ES-I3 (cell line): ENCODE data around the gene SIGLEC7.

Source experiments
- H3K36me3 ChIP-seq: 2 replicates; pipeline ENCODE4 v1.6.1; 2013; ENCODE audit warnings: mild to moderate bottlenecking, low read length, control low read depth, moderate library complexity; ENCODE audit not compliant: insufficient read depth
- H3K4me1 ChIP-seq: 2 replicates; pipeline ENCODE4 v1.6.1; 2013; ENCODE audit warnings: mild to moderate bottlenecking, control low read depth, low read length; ENCODE audit not compliant: insufficient read depth
- H3K9ac ChIP-seq: 2 replicates; pipeline ENCODE4 v1.6.1; 2013; ENCODE audit warnings: low read depth, mild to moderate bottlenecking, low read length, moderate library complexity
- H3K9me3 ChIP-seq: 2 replicates; pipeline ENCODE4 v1.6.1; 2013; ENCODE audit warnings: mild to moderate bottlenecking, low read length, moderate library complexity; ENCODE audit not compliant: control insufficient read depth, insufficient read depth

The SIGLEC7 gene

DNA sequence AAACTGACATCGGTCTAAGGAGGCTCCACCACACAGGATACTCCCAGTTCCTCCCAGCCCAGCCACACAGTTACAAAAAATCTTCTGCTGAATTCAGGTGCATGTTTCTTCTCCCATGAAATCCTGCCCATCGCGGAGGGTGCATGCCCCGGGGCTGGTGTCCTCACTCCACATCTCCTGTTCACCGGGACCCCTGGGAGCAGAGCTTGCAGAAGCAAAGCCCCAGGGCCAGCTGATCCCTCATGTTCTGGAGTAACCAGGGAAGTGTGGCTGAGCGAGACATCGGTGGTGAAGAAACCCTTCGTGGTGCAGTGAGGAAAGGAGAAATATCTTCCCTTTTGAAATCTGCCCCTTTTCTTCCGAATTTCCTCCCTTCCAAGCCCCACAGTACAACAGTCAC, 18.3 kb upstream of the SIGLEC7 start:
- H3K36me3 ChIP-seq, result no peaks in the 10 kb centered on the region
- no peak overlapping the region for H3K9ac ChIP-seq
- H3K9me3 ChIP-seq, result no peaks in the 10 kb centered on the region
- H3K4me1 ChIP-seq, result peaks cover 6% of the 10 kb centered on the region; the same call in 1 of the 2 replicates

GRCh38 chr19:51124216-51124615, 17.9 kb upstream of the SIGLEC7 start:
- no peaks in the 10 kb centered on the region for H3K9me3 ChIP-seq
- no peak overlapping the region for H3K9ac ChIP-seq
- peaks cover 6% of the 10 kb centered on the region; the same call in 1 of the 2 replicates for H3K4me1 ChIP-seq
- H3K36me3 ChIP-seq, result no peaks in the 10 kb centered on the region

DNA sequence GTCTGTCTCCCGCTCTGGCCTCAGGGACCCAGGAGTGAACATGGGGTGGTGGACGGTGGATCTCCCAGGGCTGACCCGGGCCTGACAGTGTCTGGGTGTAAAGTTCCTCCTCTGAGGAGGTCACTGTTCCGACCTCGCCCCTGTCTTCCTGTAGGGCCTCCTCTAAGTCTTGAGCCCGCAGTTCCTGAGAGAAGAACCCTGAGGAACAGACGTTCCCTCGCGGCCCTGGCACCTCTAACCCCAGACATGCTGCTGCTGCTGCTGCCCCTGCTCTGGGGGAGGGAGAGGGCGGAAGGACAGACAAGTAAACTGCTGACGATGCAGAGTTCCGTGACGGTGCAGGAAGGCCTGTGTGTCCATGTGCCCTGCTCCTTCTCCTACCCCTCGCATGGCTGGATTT, 17.4 kb upstream of the SIGLEC7 start, which contains the start of gene SIGLEC9:
Gene SIGLEC9, plus strand, starts transcription at position 178 of the 400 bp plus-strand sequence. Its CDS starts 69 bp downstream, at position 247.
- H3K4me1 ChIP-seq, result peaks cover 4% of the 10 kb centered on the region; the same call in 1 of the 2 replicates
- H3K9ac ChIP-seq, result no peak within 1 kb of the TSS
- H3K36me3 ChIP-seq, result no peaks in the 10 kb centered on the region
- H3K9me3 ChIP-seq, result no peaks in the 10 kb centered on the region

DNA sequence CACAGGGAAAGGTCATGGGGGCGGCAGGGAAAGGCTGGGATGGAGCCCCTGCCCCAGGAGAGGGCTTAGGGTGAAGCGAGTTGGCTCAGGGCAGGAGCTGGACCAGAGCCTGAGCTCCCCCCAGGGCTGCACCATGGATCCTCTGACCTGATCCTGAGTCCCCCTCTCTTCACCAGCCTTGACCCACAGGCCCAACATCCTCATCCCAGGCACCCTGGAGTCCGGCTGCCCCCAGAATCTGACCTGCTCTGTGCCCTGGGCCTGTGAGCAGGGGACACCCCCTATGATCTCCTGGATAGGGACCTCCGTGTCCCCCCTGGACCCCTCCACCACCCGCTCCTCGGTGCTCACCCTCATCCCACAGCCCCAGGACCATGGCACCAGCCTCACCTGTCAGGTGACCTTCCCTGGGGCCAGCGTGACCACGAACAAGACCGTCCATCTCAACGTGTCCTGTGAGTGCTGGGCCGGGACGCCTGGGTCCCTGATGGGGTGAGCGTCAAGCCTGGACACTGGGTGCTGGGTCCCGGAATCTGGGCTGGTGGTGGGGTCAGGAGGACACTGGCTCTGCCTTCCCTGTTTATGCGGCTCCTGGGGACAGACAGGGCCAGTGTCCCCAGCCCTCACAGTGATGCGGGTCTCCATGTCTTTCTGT, 16.6 kb upstream of the SIGLEC7 start:
- H3K9me3 ChIP-seq, result no peaks in the 10 kb centered on the region
- H3K36me3 ChIP-seq, result no peaks in the 10 kb centered on the region
- H3K9ac ChIP-seq, result no peak overlapping the region
- H3K4me1 ChIP-seq, result peaks cover 4% of the 10 kb centered on the region; the same call in 1 of the 2 replicates

DNA sequence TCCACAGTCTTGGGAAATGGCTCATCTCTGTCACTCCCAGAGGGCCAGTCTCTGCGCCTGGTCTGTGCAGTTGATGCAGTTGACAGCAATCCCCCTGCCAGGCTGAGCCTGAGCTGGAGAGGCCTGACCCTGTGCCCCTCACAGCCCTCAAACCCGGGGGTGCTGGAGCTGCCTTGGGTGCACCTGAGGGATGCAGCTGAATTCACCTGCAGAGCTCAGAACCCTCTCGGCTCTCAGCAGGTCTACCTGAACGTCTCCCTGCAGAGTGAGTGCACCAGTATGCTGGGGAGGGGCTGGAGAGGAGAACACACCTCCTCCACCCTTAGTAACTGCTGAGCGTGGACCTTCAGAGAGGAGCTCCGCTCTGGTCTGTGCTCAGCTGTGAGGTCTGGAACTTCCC, 15.1 kb upstream of the SIGLEC7 start:
- H3K36me3 ChIP-seq, result no peaks in the 10 kb centered on the region
- peaks cover 4% of the 10 kb centered on the region; the same call in 1 of the 2 replicates for H3K4me1 ChIP-seq
- H3K9ac ChIP-seq, result no peak overlapping the region
- H3K9me3 ChIP-seq, result no peaks in the 10 kb centered on the region

GRCh38 chr19:51127755-51128154, 14.3 kb upstream of the SIGLEC7 start:
- H3K9me3 ChIP-seq, result no peaks in the 10 kb centered on the region
- peaks cover under 1% of the 10 kb centered on the region; the same call in 1 of the 2 replicates for H3K4me1 ChIP-seq
- H3K9ac ChIP-seq, result no peak overlapping the region
- no peaks in the 10 kb centered on the region for H3K36me3 ChIP-seq

DNA sequence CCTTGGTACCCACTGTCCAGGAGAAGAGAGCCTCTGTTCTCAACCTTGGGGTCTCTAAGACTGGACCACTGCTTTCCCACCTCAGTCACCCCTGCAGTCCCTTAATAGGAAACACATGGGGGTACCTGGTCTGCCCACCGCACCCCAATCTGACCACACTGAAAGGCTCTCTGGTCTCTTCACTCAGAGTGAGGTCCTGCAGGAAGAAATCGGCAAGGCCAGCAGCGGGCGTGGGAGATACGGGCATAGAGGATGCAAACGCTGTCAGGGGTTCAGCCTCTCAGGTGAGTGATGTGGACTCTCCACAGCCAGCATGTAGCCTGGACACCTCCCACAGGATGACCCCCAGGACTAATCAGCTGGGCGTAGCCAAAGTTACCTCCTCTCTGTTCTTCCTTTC, 13.9 kb upstream of the SIGLEC7 start:
- Histone ChIP-seq H3K9ac (no peak overlapping the region), H3K36me3 (no peaks in the 10 kb centered on the region), H3K4me1 (no peaks in the 10 kb centered on the region), H3K9me3 (no peaks in the 10 kb centered on the region)

DNA sequence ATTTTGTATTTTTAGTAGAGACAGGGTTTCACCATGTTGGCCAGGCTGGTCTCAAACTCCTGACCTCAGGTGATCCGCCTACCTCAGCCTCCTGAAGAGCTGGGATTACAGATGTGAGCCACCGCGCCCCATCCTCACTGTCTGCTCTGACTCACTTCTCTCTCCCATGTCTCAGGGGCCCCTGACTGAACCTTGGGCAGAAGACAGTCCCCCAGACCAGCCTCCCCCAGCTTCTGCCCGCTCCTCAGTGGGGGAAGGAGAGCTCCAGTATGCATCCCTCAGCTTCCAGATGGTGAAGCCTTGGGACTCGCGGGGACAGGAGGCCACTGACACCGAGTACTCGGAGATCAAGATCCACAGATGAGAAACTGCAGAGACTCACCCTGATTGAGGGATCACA, 12.4 kb upstream of the SIGLEC7 start:
- no peaks in the 10 kb centered on the region for H3K4me1 ChIP-seq
- H3K9ac ChIP-seq, result no peak overlapping the region
- H3K9me3 ChIP-seq, result no peaks in the 10 kb centered on the region
- H3K36me3 ChIP-seq, result no peaks in the 10 kb centered on the region

- H3K9ac ChIP-seq, result no peak overlapping the region
- no peaks in the 10 kb centered on the region for H3K4me1 ChIP-seq
- H3K9me3 ChIP-seq, result no peaks in the 10 kb centered on the region
- H3K36me3 ChIP-seq, result no peaks in the 10 kb centered on the region
Measured at GRCh38 chr19:51131780-51132680, 10.1 kb upstream of the SIGLEC7 start.

DNA sequence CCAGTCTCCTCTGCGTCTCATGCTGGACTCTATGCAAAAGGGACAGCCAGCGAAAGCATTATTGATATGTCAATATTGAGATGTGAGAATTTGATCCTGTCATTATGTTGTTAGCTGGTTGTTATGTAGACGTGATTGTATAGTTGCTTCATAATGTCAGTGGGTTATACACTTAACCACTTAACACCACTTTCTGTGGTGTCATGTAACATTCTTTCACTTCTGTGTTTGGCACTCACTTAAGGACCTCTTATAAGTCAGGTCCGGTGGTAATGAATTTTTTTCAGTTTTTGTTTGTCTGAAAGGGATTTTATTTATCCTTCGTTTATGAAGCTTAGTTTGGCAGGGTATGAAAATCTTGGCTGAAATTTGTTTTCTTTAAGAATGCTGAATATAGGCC, 7.1 kb upstream of the SIGLEC7 start:
- no peak overlapping the region for H3K9ac ChIP-seq
- no peaks in the 10 kb centered on the region for H3K4me1 ChIP-seq

GRCh38 chr19:51135986-51136762, 5.9 kb upstream of the SIGLEC7 start:
- Histone ChIP-seq H3K4me1 (peaks cover 4% of the 10 kb centered on the region; the same call in 1 of the 2 replicates), H3K9ac (no peak overlapping the region), H3K36me3 (no peaks in the 10 kb centered on the region), H3K9me3 (no peaks in the 10 kb centered on the region)

More for the DNA sequence above, 7.1 kb upstream of the SIGLEC7 start:
- no peaks in the 10 kb centered on the region for H3K9me3 ChIP-seq
- no peaks in the 10 kb centered on the region for H3K36me3 ChIP-seq

DNA sequence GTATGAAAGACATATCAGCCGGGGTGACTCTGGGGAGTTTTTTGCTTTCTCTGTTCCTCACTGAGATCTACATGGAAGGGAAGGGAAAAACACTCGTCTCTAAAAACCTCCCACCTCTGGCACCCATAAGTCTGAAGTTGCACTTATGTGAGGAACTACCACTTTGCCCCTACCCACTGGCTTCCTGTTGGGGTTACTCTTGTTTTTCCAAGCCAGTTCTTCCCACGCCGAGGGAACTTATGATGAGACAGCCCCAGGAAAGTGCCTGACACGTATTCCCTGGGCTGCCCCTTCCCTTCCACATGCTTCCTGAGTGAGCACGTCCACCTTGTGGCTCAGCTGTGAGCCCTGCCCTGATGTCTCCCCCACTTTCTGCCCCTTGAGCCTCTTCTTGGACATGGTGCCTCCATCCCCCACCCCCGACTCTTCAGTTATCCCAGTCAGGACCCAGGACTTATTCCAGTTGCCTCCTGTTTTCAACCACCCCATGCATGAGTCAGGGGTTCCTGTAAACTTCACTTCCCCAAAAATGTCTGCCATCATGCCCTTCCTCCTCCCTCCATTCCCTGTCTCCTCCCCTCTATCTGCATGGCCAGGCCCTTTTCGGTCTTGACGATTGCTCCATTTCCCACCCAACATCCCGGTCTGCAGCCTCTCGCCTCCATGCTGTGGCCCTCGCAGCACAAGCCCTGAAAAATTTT, 5.1 kb upstream of the SIGLEC7 start:
- Histone ChIP-seq H3K9ac (no peak overlapping the region), H3K4me1 (peaks cover 4% of the 10 kb centered on the region; the same call in 1 of the 2 replicates), H3K9me3 (no peaks in the 10 kb centered on the region), H3K36me3 (no peaks in the 10 kb centered on the region)

DNA sequence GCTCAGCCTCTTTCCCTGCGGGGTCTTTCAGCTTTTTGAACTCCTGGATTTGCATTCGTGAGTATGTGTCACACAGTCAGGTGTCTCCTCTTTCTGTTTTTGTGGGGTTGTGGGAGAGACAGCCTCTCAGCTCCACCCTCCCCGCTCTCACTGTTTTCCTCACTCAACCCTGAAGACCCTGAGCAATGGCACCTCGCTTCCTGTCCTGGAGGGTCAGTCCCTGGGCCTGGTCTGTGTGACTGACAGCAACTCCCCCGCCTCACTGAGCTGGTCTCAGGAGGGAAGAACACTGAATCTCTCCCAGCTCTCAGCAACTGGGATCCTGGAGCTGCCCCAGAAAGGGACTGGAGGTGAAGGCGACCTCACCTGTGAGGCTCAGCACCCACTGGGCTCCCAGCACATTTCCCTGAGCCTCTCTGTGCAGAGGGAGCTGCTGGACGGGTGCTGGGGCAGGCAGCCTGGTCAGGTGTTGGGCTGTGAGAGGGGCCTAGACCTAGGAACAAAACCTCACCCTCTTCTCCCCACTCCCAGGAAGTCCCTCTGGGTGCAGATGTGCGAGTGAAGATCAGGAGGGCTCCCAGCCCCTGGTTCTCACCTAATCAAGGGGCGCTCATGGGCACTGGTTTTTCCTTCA, 4.2 kb upstream of the SIGLEC7 start:
- Histone ChIP-seq H3K9me3 (no peaks in the 10 kb centered on the region), H3K36me3 (no peaks in the 10 kb centered on the region), H3K9ac (no peak overlapping the region), H3K4me1 (peaks cover 4% of the 10 kb centered on the region; the same call in 1 of the 2 replicates)
